Left cardiac atrium (tissue), 4 donors: ENCODE data around the gene SLC51A. TPM values are rescaled to one million over a fixed set of nuclear protein-coding genes. Genes with fewer than 3 reads are reported as not detected.
"Not testable (repeated sequence)": the region's sequence is repeated elsewhere in the genome, so short reads cannot be mapped to it uniquely, and the experiment has no call there.

ENCODE experiments used
- ATAC-seq, 2 donors: fragments of 200-7000 bp; cut with Tn5 transposase; one replicate each; pipeline ENCODE4 v1.9.1; 2020; ENCODE audit warnings: mild to moderate bottlenecking in 2 of 2, moderate library complexity in 2 of 2
- DNase-seq: peaks from one replicate; pipeline ENCODE4 v3.0.0-alpha.2; 2020
- intact Hi-C, 2 donors: fragments of 100-400 bp; cut with DNase I; formaldehyde crosslinking; loops; one replicate each; pipeline versions ENCODE4 v1.14.1 to v1.15.1; 2022 to 2023
- total RNA-seq, 2 donors: library from RNA; stranded (reverse); fragmentation: NEBNext Ultra II Directional; extraction: Animal tissue kit (Norgen Biotek cat#: 25700); gene quantifications; one replicate each; pipeline ENCODE4 v1.2.1, GENCODE V29; 2021
- donor health status: DM: no; HTN: yes; CAD: no.
- donor health status: DM: no; HTN: yes; CAD: no; lungs with severe emphysema.
- donor health status: DM: yes; HTN: yes; CAD: no.
- donor health status: Dilated cardiomyopathy.

The SLC51A gene
- total RNA-seq, 2 donors from 2014 or later: 0.32 to 0.50 TPM

DNA sequence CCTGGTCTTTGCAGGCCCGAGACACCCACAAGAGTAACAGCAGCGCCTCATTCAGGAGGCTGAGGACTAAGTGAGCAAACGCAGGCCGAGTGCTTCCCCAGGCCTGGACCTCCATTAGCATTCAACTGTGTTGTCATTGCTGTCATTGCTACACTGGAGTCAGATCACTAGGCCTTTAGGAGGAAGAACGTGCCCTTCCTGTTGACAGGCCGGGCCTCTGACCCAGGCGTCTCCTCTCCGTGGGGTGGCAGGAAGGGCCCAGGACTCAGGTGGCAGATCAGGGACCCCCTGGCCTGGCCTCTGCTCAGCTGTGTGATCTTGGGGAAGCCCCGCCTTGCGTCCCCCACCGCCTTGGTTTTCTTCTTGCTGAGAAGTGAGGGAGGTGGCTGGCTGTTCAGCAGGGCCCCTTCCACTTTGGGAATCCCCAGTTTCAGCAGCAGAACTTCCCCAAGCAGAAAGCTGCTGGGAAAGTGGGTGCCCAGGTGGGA is 24.3 kb upstream of the SLC51A start:
- DNase-seq (no peak), ATAC-seq (no peak)
- intact Hi-C loops: no loop called here

DNA sequence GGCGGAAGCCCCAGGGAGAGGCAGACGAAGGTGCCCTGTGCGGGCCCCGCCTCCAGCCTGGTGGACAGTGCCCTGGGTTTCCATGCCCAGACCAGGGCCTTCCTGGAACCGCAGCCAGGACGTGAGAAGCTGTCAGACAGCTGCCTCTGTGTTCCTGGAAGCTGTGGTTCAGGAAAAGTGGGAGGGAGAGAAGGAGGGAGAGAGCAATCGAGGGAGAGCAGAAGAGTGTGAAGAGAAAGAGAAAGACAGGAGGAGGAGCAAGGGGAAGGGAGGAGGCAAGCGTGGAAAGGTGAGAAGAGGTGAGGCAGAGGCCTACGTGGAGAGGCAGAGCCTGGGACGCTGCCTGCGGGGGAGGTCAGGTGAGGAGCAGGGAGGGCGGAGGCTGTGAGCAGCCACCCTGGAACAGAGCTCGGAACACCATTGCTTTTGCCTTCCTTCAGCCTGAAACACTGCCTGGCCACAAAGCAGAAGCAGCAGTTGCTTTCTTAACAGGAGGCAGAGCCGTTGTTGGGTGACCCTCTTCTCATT is 23.7 kb upstream of the SLC51A start:
- intact Hi-C loops: no loop called here
- ATAC-seq (peak; percentile 24 to 52), DNase-seq (peak; percentile 62)

DNA sequence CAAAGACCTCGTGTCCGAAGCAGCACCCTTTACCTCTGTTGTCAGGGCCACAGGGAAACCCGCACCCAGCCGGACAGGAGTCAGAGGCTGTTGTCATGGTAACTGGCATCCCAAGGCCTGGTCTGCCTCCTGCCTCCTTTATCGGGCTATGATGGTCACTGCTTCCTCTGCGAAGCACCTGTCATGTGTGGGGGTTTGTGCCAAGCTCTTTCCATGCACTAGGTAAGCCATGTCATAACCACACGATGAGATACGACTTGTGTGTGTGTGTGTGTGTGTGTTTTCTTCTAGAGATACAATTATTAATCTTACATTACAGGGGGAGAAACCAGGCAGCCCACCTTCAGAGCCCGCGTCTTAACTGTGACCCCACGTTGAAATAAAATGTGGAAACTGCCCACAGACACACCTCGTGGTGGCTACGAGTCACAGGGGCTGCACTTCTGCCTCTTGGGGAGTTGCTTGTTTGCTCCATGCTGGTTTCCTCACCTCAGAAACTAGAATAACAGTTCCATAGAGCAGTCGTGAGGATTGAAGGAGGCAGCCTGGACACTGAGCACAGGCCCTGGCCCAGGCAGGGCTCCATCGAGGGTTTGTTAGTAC is 23.1 kb upstream of the SLC51A start:
- intact Hi-C loops: no loop called here
- no peak for ATAC-seq
- DNase-seq: no peak

DNA sequence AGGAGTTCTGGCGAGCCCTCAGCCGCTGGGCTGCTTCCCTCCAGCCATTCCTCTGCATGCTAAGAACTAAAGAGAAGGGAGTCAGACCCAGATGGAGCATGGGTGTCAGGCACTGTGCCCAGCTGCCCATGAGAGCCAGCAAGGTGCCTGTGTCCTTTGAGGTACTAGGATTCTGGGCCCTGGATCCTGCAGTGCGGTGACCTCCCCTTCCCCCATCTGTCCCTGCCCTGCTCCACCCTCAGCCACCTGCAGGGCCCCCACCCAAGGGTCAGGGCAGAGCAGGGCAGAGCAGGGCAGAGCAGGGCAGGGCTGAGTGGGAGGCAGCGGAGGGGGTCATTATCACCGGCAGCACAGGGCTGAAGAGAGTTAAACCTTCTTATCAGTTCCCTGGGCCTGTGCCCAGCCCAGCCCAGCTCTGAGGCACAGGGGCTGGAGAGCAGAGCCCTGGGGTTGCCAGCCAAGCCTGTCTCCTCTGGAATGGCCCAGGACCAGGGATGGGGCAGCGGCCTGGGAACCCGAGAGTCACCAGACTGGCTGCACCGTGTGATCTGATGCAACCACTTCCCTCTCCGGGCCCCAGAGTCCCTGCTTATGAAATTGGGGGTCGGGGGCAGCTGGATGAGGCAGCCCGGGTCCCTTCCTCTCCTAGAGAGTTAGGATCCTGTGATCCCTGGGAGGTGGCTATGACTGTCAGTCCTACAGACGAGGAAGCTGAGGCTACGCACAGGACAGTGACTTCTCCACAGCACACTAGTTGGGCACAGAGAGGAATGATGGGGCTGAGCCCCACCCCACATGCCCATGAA is 22.4 kb upstream of the SLC51A start:
- ATAC-seq (peak; percentile 79 to 83), DNase-seq (peak; percentile 72)
- intact Hi-C loops: no loop called here

DNA sequence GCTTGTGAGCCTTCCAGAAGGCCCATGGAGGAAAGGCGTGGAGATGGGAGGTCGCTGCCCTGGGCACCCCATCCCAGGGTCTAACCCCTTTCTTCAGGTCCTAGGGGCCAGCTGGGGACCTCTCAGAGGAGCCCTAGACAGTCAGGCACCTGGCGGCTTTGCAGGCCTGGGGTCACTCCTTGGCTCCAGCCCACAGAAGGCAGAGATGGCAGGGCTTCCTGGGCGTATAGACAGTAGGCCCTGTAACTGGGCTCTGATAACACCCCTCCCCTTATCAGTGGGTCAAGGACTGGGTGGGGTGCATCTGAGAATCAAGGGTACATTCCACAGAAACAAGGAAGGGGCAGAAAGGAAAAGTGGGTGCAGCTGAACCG is 21.8 kb upstream of the SLC51A start:
- ATAC-seq (no peak), DNase-seq (no peak)
- intact Hi-C loops: no loop called here

DNA sequence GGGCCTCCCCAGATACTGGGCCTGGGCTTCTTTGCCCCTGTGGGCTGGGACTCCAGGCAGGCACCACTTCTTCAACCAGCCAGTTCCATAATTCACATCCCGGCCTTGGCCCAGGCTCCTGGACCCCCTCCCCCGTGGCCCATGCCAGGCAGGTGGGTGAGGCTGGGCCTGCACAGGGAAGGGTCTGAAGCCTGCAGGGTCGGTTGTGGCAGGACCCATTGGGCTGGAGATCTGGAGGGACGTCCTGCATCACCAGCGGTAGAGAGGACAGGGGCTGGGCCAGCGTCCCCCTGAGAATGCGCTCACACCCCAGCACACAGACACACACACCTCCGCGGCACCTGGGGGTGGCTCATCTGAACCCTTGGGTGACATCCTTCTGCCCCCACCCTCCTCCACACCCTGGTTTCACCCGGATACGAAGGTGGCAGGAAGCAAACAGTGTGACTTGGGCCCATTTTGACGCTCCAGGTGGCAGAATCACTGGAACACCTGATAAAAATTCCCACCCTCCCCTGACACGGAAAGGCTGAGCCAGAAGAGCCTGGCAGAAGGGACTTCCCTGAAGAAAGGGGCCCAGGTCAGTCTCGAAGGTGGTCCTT is 20.6 kb upstream of the SLC51A start:
- ATAC-seq (no peak), DNase-seq (no peak)
- intact Hi-C loops: loop anchor here (2.0 to 5.0 kb wide), 3 partner anchors 123 to 168 kb away; no protein-coding TSS in a partner anchor

DNA sequence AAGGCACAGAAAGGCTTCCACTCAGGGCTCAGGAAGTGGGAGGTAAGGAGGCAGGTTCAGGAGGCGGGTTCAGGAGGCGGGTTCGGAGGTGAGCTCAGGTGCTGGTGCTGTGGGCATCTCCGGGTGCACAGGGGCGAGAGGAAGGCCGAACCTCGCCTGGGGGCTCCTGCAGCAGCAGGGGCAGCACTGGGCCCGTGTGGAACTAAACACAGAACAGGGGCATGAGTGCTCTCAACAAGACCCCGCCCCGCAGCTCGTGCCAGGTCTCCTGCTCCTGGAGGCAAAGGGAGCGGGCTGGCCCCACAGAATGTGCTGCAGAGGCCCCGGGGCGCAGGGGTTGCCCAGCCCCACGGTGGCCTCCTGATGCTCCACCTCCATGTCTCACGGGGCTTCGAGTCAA is 18.8 kb upstream of the SLC51A start:
- no peak for ATAC-seq
- no peak for DNase-seq
- intact Hi-C loops: loop anchor here (2.0 to 5.0 kb wide), 3 partner anchors 125 to 170 kb away; no protein-coding TSS in a partner anchor

DNA sequence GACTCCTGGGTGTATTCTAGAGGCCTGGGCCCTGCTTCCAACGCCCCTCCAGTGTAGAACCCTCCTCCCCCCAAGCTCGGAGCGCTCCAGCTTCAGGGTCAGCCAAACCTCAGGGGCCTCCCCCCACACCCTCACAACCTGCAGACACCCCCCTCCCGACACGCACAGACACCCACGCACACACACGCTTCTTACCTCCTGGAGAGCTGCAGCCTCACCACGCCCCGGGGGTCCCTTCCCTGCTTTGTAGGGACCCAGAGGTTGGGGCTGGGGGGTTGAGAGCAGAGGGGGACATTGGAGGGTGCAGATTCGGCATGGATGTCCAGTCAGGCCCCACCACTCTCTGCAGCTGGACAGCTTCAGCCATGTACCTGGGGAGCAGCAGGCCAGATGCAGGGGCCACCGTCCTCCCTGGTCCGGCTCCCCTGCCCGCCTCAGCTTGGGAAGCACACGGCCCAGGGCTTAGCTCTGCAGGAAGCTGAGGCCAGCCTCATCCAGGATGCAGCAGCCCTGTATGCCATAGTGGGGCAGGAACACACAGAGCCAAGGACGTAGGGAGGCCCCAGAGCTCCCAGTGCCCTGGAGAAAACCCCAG is 18.2 kb upstream of the SLC51A start:
- intact Hi-C loops: loop anchor here (5.0 kb wide), 2 partner anchors 126 to 171 kb away; no protein-coding TSS in a partner anchor
- no peak for DNase-seq
- ATAC-seq: no peak

DNA sequence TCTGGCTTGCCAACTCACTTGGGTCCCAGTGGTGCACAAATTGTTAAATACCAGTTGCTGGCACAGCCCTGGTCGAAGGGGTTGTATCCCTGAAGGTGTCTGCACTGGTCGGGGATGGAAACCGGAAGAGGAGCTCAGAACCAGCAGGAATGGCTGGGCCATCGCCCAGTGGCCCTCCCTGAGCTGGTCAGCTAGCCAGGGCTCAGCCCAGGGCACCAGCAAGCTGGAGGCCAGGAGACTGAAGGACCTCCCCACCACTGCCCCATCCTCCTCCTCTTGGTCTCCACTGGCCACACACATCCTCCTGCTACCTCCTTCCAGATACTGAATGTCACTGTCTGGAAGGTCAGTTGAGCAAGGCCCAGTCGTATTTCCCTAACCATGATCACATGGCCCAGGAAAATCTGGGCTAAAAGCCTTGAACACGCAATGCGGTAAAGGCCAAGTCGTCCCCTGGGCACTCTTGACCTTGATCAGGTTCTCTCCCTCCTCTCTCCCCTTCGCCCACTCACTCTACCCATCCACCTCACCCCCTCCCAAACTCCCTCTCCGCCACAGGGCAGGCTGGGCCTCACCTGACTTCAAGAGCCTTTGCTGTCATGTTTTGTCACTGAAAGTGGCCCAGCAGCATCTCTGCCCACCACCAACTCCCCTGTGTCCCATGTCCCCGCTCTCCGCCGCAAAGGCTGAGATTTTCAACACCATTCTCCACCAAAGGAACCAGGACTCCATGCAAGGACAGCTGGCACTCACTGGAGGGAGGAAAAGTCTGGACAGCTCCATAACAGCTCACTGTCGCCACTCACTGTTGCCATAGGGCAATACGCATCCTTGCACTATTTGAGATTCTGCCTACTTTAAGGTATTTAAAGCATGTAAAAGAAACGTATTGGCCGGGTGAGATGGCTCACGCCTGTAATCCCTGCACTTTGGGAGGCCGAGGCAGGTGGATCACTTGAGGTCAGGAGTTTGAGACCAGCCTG is 17.3 kb upstream of the SLC51A start:
- peak in 1 of 2 donors; percentile 25 for ATAC-seq
- DNase-seq: no peak
- intact Hi-C loops: loop anchor here (5.0 kb wide), 2 partner anchors 127 to 172 kb away; no protein-coding TSS in a partner anchor

DNA sequence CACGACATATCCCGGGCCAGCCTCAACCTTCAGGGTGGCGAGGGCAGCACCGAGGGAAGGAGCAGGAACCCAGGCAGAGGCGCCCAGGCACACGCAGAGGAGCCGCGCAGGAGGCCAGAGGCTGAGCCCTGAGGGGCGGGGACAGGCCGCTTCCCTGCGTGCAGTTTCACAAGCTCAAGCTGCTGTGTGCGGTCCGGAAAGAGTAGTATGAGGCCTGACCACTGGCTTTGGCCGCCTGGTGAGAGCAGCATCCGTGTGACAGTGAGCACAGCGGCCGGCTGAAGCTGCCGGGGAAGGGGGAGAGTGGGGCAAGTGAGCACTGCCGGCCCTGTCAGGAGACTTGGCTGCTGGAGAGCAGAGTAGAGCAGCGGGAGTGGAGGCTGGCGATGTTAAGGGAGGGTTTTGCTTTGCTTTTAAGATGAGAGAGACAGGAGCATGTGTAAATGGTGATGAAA is 13.8 kb upstream of the SLC51A start:
- intact Hi-C loops: no loop called here
- DNase-seq (peak; percentile 56), ATAC-seq (peak; percentile 59 to 60)

DNA sequence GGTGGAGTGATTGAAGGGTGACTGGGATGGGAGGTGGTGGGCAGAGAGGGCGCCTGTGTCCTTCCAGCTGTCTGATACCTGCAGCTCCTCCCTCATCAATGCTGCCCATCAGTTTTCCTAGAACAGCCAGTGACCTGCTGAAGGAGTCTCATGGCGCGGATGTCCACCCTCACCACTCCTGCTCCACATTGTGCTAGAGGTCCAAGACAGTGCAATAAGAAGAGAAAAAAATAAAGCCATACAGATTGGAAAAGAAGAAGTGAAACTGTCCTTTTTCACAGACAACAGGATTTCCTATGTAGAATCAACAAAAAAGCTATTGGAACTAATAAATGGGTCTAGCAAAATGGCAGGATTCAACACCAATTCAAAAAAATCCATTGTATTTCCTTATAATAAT is 12.5 kb upstream of the SLC51A start:
- DNase-seq (no peak), ATAC-seq (no peak)
- intact Hi-C loops: no loop called here

DNA sequence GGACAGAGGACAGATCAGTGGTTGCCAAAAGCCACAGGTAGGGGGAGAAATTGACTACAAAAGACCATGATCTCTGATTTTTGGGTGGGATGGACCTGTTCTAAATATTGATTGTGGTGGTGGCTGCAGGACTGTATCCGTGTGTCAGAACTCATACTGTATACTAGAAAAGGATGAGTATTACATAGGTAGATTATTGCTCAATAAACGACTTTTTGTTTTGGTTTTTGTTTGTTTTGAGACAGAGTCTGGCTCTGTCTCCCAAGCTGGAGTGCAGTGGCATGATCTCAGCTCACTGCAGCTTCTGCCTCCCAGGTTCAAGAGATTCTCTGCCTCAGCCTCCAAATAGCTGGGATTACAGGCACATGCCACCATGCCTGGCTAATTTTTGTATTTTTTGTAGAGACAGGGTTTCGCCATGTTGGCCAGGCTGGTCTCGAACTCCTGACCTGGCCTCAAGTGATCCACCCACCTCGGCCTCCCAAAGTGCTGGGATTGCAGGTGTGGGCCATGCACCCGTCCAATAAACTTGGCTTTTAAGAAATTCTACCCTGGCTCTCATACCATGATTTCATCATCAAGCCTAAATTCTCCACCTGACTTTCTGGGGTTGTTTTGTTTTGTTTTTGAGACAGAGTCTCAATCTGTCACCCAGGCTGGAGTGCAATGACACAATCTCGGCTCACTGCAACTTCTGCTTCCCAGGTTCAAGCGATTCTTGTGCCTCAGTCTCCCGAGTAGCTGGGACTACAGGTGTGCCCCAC is 10.7 kb upstream of the SLC51A start:
- DNase-seq, intact Hi-C loops, ATAC-seq: not testable (repeated sequence)

DNA sequence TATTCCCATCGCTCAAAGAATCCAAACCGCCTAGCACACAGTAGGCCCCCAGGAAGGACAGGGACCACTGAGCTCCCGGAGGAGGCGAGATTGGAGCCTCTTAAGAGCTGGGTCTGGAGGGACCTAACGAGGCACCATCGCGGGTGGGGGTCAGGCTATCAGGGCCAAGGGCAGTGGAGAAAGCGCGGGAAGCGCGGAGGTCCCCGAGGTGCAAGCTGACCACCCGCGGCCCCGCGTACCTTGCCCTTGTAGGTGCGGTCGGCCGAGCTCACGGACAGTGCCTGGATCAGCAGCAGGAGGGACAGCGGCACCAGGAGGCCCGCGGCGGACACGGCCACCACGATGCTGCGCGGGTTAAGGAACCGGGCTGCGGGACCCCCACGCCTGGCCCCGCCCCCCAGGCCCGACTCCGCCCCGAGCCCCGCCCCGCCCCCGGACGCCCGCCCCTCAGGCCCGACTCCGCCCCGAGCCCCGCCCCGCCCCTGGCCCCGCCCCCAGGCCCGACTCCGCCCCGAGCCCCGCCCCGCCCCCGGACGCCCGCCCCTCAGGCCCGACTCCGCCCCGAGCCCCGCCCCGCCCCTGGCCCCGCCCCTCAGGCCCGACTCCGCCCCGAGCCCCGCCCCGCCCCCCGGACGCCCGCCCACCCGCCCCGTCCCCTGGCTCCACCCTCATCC is 9.0 kb upstream of the SLC51A start:
- peak; percentile 15 to 36 for ATAC-seq
- intact Hi-C loops: no loop called here
- DNase-seq: no peak

DNA sequence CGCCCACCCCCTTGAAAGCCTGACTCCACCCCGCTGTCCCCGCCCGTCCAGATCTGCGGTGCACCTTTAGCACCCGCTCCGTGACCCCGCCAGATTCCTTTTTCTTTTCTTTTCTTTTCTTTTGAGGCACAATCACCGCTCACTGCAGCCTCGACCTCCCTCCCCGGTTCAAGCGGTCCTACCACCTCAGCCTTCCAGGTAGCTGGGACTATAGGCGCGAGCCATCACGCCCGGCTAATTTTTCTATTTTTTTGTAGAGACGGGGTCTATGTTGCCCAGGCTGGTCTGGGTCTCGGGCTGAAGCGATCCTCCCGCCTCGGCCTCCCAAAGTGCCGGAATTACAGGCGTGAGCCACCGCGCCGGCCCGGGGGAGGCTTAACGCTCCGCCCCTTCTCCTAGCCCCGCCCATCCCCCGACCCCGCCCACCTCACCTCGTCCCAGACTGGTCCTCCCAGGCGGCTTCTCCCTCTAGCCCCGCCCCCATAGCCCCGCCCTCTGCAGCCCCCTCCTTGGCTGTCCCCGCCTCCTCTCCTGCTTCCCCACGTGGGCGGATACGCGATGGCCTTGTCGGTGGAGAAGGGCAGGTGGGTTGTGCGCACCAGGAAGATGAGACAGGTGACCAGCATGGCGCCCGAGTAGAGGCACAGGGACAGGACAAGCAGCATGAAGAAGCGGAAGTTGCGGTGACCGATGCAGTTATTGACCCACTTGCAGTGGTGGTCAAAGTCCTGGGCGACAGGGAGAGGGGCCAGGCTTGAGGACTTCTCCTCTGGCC is 8.3 kb upstream of the SLC51A start:
- intact Hi-C loops: no loop called here
- ATAC-seq (peak; percentile 42 to 55), DNase-seq (peak; percentile 65)

DNA sequence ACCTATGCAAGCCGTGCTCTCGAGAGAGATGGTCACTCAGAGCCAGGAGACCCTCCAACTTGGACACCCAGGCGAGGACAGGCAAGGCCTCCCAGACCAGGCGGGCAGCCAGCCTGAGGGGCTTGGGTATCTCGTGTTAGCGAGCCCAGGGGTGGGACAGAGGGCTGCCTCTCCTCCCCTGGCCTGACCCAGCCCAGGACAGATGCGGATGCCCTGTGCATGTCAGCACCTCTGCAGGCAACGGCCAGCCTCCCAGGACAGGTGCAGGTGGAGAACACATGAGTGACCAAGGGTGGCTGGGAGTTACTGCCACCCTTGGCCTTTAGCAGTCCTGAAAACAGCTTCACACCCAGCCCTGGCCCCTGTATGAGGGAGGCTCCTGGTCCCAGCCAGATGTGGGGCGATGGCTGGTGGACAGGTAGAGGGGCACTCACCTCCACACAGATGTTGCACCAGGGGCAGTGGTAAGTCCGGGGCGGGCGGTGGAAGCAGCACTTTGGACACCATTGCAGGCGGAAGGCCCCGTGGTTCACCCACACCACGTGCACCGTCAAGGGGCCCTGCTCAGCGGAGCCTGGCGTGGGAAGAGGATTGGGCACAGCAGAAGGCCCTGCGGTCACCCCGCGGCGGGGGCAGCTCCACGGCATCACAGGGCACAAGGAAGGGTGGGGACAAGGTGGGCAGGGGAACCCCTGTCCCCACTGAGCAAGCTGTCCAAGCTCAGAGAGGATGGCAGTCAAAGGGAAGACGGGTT is 7.2 kb upstream of the SLC51A start:
- intact Hi-C loops: no loop called here
- DNase-seq (no peak), ATAC-seq (no peak)
